HepG2 (cell line): ENCODE data around the gene RAB6A. TPM values are rescaled to one million over a fixed set of nuclear protein-coding genes. Genes with fewer than 3 reads are reported as not detected.

Experiments
- LRRFIP1 ChIP-seq: sonication (generic); formaldehyde crosslinking; conservative IDR thresholded peaks from 2 replicates; pipeline ENCODE4 v1.4.0; 2020; ENCODE audit warnings: missing genetic modification reagents
- MXI1 ChIP-seq: IDR thresholded peaks from 3 replicates; pipeline ENCODE4 v1.6.1; 2012; ENCODE audit warnings: low read depth, low read length, inconsistent platforms, borderline replicate concordance
- NCOA2 ChIP-seq: sonication (generic); formaldehyde crosslinking; IDR thresholded peaks from 2 replicates; pipeline ENCODE4 v1.8.0; 2022; ENCODE audit warnings: inconsistent platforms
- NR2C2 ChIP-seq: sonication (generic); formaldehyde crosslinking; IDR thresholded peaks from 2 replicates; pipeline ENCODE4 v1.4.0; 2020; ENCODE audit warnings: missing genetic modification reagents, mild to moderate bottlenecking, moderate library complexity, borderline replicate concordance
- PRDM4 ChIP-seq: sonication (generic); formaldehyde crosslinking; IDR thresholded peaks from 2 replicates; pipeline ENCODE4 v1.9.0; 2021; ENCODE audit warnings: missing genetic modification reagents, borderline replicate concordance
- ZKSCAN1 ChIP-seq: fragments of 150-350 bp; IDR thresholded peaks from 2 replicates; pipeline ENCODE4 v1.6.1; 2014; ENCODE audit warnings: low read length
- ZMYM4 ChIP-seq: sonication (generic); formaldehyde crosslinking; IDR thresholded peaks from 2 replicates; pipeline ENCODE4 v1.8.1; 2023; ENCODE audit warnings: mild to moderate bottlenecking, missing genetic modification reagents
- ZNF3 ChIP-seq: IDR thresholded peaks from 2 replicates; pipeline ENCODE4 v1.7.0; 2017; ENCODE audit warnings: inconsistent platforms
- ZNF383 ChIP-seq: sonication (generic); formaldehyde crosslinking; IDR thresholded peaks from 2 replicates; pipeline ENCODE4 v1.4.0; 2020; ENCODE audit warnings: missing genetic modification reagents, mild to moderate bottlenecking, borderline replicate concordance
- ZNF770 ChIP-seq: sonication (generic); formaldehyde crosslinking; IDR thresholded peaks from 2 replicates; pipeline ENCODE4 v1.5.0; 2020; ENCODE audit warnings: mild to moderate bottlenecking, missing genetic modification reagents
- polyA plus RNA-seq, 8 experiments: library from polyadenylated mRNA; depleted of rRNA in 3 of 8; stranded (reverse) in 7 of 8; unstranded in 1 of 8; fragments of >200 nt; fragmentation: Illumina TruSeq in 4 of 8; extraction: Trizol in 4 of 8; gene quantifications; 2 replicates each; pipeline versions ENCODE4 v1.2.1 to v1.2.3, GENCODE V29; 2011 to 2016; ENCODE audit warnings: low read depth in 4 of 8, missing spikeins in 1 of 8, mixed read lengths in 1 of 8; ENCODE audit not compliant: insufficient read depth in 1 of 8
- total RNA-seq, 5 experiments: library from RNA; depleted of rRNA; stranded (reverse); fragments of >200 nt; fragmentation: Illumina TruSeq; extraction: Trizol; gene quantifications; 2 replicates each; pipeline ENCODE4 v1.2.3, GENCODE V29; 2016; ENCODE audit warnings: low read depth in 1 of 5
- TF ChIP-seq, protein P1 (sequence below): IDR thresholded peaks from 2 replicates; pipeline ENCODE4 v1.6.1; 2016; ENCODE audit warnings: low read depth, missing genetic modification reagents, missing compliant biosample characterization
- TF ChIP-seq, protein P2 (sequence below): sonication (generic); formaldehyde crosslinking; IDR thresholded peaks from 2 replicates; pipeline ENCODE4 v1.5.0; 2020; ENCODE audit warnings: mild to moderate bottlenecking, low read depth, missing genetic modification reagents, borderline replicate concordance
- TF ChIP-seq, protein P3 (sequence below): IDR thresholded peaks from 2 replicates; pipeline ENCODE4 v1.6.1; 2016; ENCODE audit warnings: missing compliant biosample characterization, missing genetic modification reagents, borderline replicate concordance

The RAB6A gene
- total and polyA plus RNA-seq, 2 of the 13 experiments (the other 11 are each of a cell fraction or from before 2014, with no cell fraction given), result 74.3 to 121 TPM

GRCh38 chr11:73779084-73779902 lies 18.4 kb upstream of the RAB6A start (continued):
- TF ChIP-seq LRRFIP1 (CRISPR knock-in tag) (no peak), ZKSCAN1 (no peak), MXI1 (peak; percentile 94; the same call in 2 of the 3 replicates), PRDM4 (CRISPR knock-in tag) (no peak), ZMYM4 (peak; percentile 90), ZNF770 (CRISPR knock-in tag) (no peak; the same call in none of the 2 replicates), NR2C2 (CRISPR knock-in tag) (peak; percentile 86; the same call in 1 of the 2 replicates), ZNF383 (CRISPR knock-in tag) (no peak), NCOA2 (CRISPR knock-in tag) (no peak; the same call in 1 of the 2 replicates), ZNF3 (CRISPR knock-in tag) (no peak)
- TF ChIP-seq, protein P1, sequence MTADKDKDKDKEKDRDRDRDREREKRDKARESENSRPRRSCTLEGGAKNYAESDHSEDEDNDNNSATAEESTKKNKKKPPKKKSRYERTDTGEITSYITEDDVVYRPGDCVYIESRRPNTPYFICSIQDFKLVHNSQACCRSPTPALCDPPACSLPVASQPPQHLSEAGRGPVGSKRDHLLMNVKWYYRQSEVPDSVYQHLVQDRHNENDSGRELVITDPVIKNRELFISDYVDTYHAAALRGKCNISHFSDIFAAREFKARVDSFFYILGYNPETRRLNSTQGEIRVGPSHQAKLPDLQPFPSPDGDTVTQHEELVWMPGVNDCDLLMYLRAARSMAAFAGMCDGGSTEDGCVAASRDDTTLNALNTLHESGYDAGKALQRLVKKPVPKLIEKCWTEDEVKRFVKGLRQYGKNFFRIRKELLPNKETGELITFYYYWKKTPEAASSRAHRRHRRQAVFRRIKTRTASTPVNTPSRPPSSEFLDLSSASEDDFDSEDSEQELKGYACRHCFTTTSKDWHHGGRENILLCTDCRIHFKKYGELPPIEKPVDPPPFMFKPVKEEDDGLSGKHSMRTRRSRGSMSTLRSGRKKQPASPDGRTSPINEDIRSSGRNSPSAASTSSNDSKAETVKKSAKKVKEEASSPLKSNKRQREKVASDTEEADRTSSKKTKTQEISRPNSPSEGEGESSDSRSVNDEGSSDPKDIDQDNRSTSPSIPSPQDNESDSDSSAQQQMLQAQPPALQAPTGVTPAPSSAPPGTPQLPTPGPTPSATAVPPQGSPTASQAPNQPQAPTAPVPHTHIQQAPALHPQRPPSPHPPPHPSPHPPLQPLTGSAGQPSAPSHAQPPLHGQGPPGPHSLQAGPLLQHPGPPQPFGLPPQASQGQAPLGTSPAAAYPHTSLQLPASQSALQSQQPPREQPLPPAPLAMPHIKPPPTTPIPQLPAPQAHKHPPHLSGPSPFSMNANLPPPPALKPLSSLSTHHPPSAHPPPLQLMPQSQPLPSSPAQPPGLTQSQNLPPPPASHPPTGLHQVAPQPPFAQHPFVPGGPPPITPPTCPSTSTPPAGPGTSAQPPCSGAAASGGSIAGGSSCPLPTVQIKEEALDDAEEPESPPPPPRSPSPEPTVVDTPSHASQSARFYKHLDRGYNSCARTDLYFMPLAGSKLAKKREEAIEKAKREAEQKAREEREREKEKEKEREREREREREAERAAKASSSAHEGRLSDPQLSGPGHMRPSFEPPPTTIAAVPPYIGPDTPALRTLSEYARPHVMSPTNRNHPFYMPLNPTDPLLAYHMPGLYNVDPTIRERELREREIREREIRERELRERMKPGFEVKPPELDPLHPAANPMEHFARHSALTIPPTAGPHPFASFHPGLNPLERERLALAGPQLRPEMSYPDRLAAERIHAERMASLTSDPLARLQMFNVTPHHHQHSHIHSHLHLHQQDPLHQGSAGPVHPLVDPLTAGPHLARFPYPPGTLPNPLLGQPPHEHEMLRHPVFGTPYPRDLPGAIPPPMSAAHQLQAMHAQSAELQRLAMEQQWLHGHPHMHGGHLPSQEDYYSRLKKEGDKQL (CRISPR knock-in tag), result no peak
- TF ChIP-seq, protein P2, sequence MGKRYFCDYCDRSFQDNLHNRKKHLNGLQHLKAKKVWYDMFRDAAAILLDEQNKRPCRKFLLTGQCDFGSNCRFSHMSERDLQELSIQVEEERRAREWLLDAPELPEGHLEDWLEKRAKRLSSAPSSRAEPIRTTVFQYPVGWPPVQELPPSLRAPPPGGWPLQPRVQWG, result no peak
- TF ChIP-seq, protein P3, sequence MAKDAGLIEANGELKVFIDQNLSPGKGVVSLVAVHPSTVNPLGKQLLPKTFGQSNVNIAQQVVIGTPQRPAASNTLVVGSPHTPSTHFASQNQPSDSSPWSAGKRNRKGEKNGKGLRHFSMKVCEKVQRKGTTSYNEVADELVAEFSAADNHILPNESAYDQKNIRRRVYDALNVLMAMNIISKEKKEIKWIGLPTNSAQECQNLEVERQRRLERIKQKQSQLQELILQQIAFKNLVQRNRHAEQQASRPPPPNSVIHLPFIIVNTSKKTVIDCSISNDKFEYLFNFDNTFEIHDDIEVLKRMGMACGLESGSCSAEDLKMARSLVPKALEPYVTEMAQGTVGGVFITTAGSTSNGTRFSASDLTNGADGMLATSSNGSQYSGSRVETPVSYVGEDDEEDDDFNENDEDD (CRISPR knock-in tag), result peak; percentile 83; the same call in 1 of the 2 replicates
